ENCODE measurements around the gene GPBAR1.

GPBAR1 gene

GRCh38 chr2:218289639-218290315, 29.0 kb downstream of the GPBAR1 start:
- no peak for TF ChIP-seq CTCF (IDR thresholded peaks at IDR 0.05; ENCODE audit: insufficient read depth, missing control alignments)
- no peak for FAIRE-seq
- no peak for DNase-seq (ENCODE audit: insufficient read length, low spot score)

GRCh38 chr2:218290316-218291261, 29.8 kb downstream of the GPBAR1 start:
- FAIRE-seq: no peak
- no peak for TF ChIP-seq CTCF (IDR thresholded peaks at IDR 0.05; ENCODE audit: insufficient read depth, missing control alignments)
- no peak for DNase-seq (ENCODE audit: insufficient read length, low spot score)

GRCh38 chr2:218291318-218292047, 30.7 kb downstream of the GPBAR1 start:
- no peak for TF ChIP-seq CTCF (IDR thresholded peaks at IDR 0.05; ENCODE audit: insufficient read depth, missing control alignments)
- FAIRE-seq: no peak
- DNase-seq (ENCODE audit: insufficient read length, low spot score): no peak

- TF ChIP-seq CTCF (IDR thresholded peaks at IDR 0.05; ENCODE audit: insufficient read depth, missing control alignments): peak; percentile 66
- DNase-seq (ENCODE audit: insufficient read length, low spot score) (peak; percentile 97), FAIRE-seq (no peak)
Observed at GRCh38 chr2:218292048-218293014, 31.5 kb downstream of the GPBAR1 start, which contains the start of gene TMBIM1. TMBIM1 (minus strand) TSS chr2:218292503; CDS start chr2:218282141, 10,362 bp downstream.

GRCh38 chr2:218293715-218294429, 33.1 kb downstream of the GPBAR1 start:
- FAIRE-seq (no peak), DNase-seq (ENCODE audit: insufficient read length, low spot score) (no peak)
- no peak for TF ChIP-seq CTCF (IDR thresholded peaks at IDR 0.05; ENCODE audit: insufficient read depth, missing control alignments)
